CD4-positive, CD25-positive, alpha-beta regulatory T cell (primary cell): ENCODE measurements around the gene XYLT1. TPM values are rescaled to one million over a fixed set of nuclear protein-coding genes. Genes with fewer than 3 reads are reported as not detected.

Source experiments
- ATAC-seq, 2 donors: fragments of 150-1000 bp; cut with Tn5 transposase; one replicate each; pipeline ENCODE4 v1.10.0; 2021; ENCODE audit warnings: low read depth in 2 of 2, moderate number of reproducible peaks in 2 of 2, moderate library complexity in 1 of 2
- DNase-seq, 3 donors: peaks; one replicate each; pipeline versions ENCODE4 v3.0.0 to v3.0.0-alpha.2; 2012 to 2022; ENCODE audit warnings: mixed read lengths in 1 of 3
- H3K27ac ChIP-seq: one replicate; pipeline ENCODE4 v1.7.0; 2013; ENCODE audit warnings: mild to moderate bottlenecking, low read length; ENCODE audit not compliant: insufficient read depth, poor library complexity, severe bottlenecking
- H3K27me3 ChIP-seq: one replicate; pipeline ENCODE4 v1.7.0; 2013; ENCODE audit warnings: low read length; ENCODE audit not compliant: control insufficient read depth, insufficient read depth
- H3K36me3 ChIP-seq: one replicate; pipeline ENCODE4 v1.7.0; 2013; ENCODE audit warnings: mild to moderate bottlenecking, low read length, moderate library complexity; ENCODE audit not compliant: control insufficient read depth, insufficient read depth
- H3K4me1 ChIP-seq: 2 replicates; pipeline ENCODE4 v1.7.0; 2013; ENCODE audit warnings: mild to moderate bottlenecking, low read length; ENCODE audit not compliant: insufficient read depth, control insufficient read depth, poor library complexity, severe bottlenecking
- H3K4me3 ChIP-seq: one replicate; pipeline ENCODE4 v1.7.0; 2013; ENCODE audit warnings: low read depth, mild to moderate bottlenecking, low read length, moderate library complexity
- H3K9me3 ChIP-seq, 2 experiments: 1 replicate in 1 of 2; 2 replicates in 1 of 2; pipeline ENCODE4 v1.7.0; 2013; ENCODE audit warnings: low read length in 2 of 2, mild to moderate bottlenecking in 1 of 2, moderate library complexity in 1 of 2; ENCODE audit not compliant: control insufficient read depth in 2 of 2
- H3K27ac Mint-ChIP-seq, 3 donors: one replicate each; pipeline ENCODE4 v1.8.0; 2020 to 2022; ENCODE audit warnings: mild to moderate bottlenecking in 3 of 3, mixed read lengths in 3 of 3, moderate library complexity in 2 of 3
- H3K27me3 Mint-ChIP-seq: one replicate; pipeline ENCODE4 v1.8.0; 2022; ENCODE audit warnings: mild to moderate bottlenecking, mixed read lengths
- H3K36me3 Mint-ChIP-seq: one replicate; pipeline ENCODE4 v1.8.0; 2020; ENCODE audit warnings: mixed read lengths
- H3K4me1 Mint-ChIP-seq, 4 donors: one replicate each; pipeline ENCODE4 v1.8.0; 2020 to 2022; ENCODE audit warnings: mixed read lengths in 4 of 4, mild to moderate bottlenecking in 1 of 4
- H3K4me3 Mint-ChIP-seq, 4 donors: one replicate each; pipeline ENCODE4 v1.8.0; 2020 to 2022; ENCODE audit warnings: mild to moderate bottlenecking in 4 of 4, mixed read lengths in 4 of 4, moderate library complexity in 3 of 4
- H3K9me3 Mint-ChIP-seq, 7 donors: one replicate each; pipeline ENCODE4 v1.8.0; 2020 to 2022; ENCODE audit warnings: mixed read lengths in 7 of 7, mild to moderate bottlenecking in 3 of 7, moderate library complexity in 2 of 7
- polyA plus RNA-seq, 4 donors: library from polyadenylated mRNA; unstranded; fragments of 300-500 nt; fragmentation: Illumina TruSeq; gene quantifications; one replicate each; pipeline ENCODE4 v1.2.3, GENCODE V29; 2021
- total RNA-seq: library from RNA; stranded (reverse); gene quantifications from one replicate; pipeline ENCODE4 v1.2.3, GENCODE V29; 2022

Gene XYLT1
- total and polyA plus RNA-seq, 5 donors from 2014 or later: 0.68 to 26.3 (median 3.1) TPM

- no peak overlapping the region for H3K27ac ChIP-seq
- no peak for ATAC-seq
- Mint-ChIP-seq H3K9me3 (no peaks in the 10 kb centered on the region), H3K27me3 (peaks cover 20% of the 10 kb centered on the region), H3K4me3 (peak overlapping the region; percentile 83 to 85 (median 84)), H3K4me1 (peaks cover 17 to 53% (median 36%) of the 10 kb centered on the region in 4 donors), H3K36me3 (peaks cover 5% of the 10 kb centered on the region), H3K27ac (peak overlapping the region; percentile 30 to 78 (median 67))
- no peak overlapping the region for H3K4me3 ChIP-seq
- no peaks in the 10 kb centered on the region for H3K9me3 ChIP-seq
- H3K36me3 ChIP-seq: no peaks in the 10 kb centered on the region
- H3K4me1 ChIP-seq: peaks cover 34% of the 10 kb centered on the region
- no peak for DNase-seq
- H3K27me3 ChIP-seq: no peaks in the 10 kb centered on the region
These were observed 1.1 kb upstream of the XYLT1 start for GRCh38 chr16:17471719-17472461.

- peaks cover 18% of the 10 kb centered on the region for H3K36me3 Mint-ChIP-seq
- DNase-seq: peak; percentile 6 to 34 (median 16)
- H3K27ac ChIP-seq: no peak overlapping the region
- H3K27me3 Mint-ChIP-seq: peaks cover 16% of the 10 kb centered on the region
- peak overlapping the region; percentile 70 to 96 (median 94) for H3K27ac Mint-ChIP-seq
- H3K27me3 ChIP-seq: no peaks in the 10 kb centered on the region
- H3K36me3 ChIP-seq: peaks cover 2% of the 10 kb centered on the region
- peaks cover 34% of the 10 kb centered on the region for H3K4me1 ChIP-seq
- H3K9me3 Mint-ChIP-seq: no peaks in the 10 kb centered on the region
- ATAC-seq: peak; percentile 15 to 37
- H3K9me3 ChIP-seq: no peaks in the 10 kb centered on the region
- H3K4me3 Mint-ChIP-seq: peak overlapping the region; percentile 94 to 99 (median 98)
- H3K4me1 Mint-ChIP-seq: peaks cover 20 to 54% (median 38%) of the 10 kb centered on the region in 4 donors
- H3K4me3 ChIP-seq: peak overlapping the region; percentile 79
These were observed 415 bp downstream of the XYLT1 start for GRCh38 chr16:17470182-17470907.

GRCh38 chr16:17469741-17470181 is 999 bp downstream of the XYLT1 start:
- no peak overlapping the region for H3K27ac ChIP-seq
- peak overlapping the region; percentile 70 to 96 (median 94) for H3K27ac Mint-ChIP-seq
- H3K9me3 ChIP-seq: no peaks in the 10 kb centered on the region
- no peaks in the 10 kb centered on the region for H3K9me3 Mint-ChIP-seq
- peak overlapping the region; percentile 94 to 99 (median 98) for H3K4me3 Mint-ChIP-seq
- H3K4me1 Mint-ChIP-seq: peaks cover 22 to 54% (median 39%) of the 10 kb centered on the region in 4 donors
- ATAC-seq (peak; percentile 33 to 51), DNase-seq (peak; percentile 11 to 39 (median 32))
- H3K27me3 ChIP-seq: no peaks in the 10 kb centered on the region
- peaks cover 19% of the 10 kb centered on the region for H3K36me3 Mint-ChIP-seq
- H3K36me3 ChIP-seq: peaks cover 2% of the 10 kb centered on the region
- peaks cover 34% of the 10 kb centered on the region for H3K4me1 ChIP-seq
- peaks cover 16% of the 10 kb centered on the region for H3K27me3 Mint-ChIP-seq
- peak overlapping the region; percentile 79 for H3K4me3 ChIP-seq

- no peak for ATAC-seq
- H3K9me3 Mint-ChIP-seq: no peaks in the 10 kb centered on the region
- peaks cover 34% of the 10 kb centered on the region for H3K4me1 ChIP-seq
- H3K27ac Mint-ChIP-seq: peak overlapping the region; percentile 70 to 96 (median 94)
- peaks cover 22 to 50% (median 39%) of the 10 kb centered on the region in 4 donors for H3K4me1 Mint-ChIP-seq
- DNase-seq: no peak
- H3K27me3 Mint-ChIP-seq: peaks cover 16% of the 10 kb centered on the region
- H3K27me3 ChIP-seq: no peaks in the 10 kb centered on the region
- peak overlapping the region; percentile 94 to 99 (median 98) for H3K4me3 Mint-ChIP-seq
- H3K36me3 Mint-ChIP-seq: peaks cover 19% of the 10 kb centered on the region
- no peak overlapping the region for H3K27ac ChIP-seq
- peak overlapping the region; percentile 79 for H3K4me3 ChIP-seq
- no peaks in the 10 kb centered on the region for H3K9me3 ChIP-seq
- H3K36me3 ChIP-seq: peaks cover 2% of the 10 kb centered on the region
These were observed 1.6 kb downstream of the XYLT1 start for GRCh38 chr16:17469011-17469740.

GRCh38 chr16:17468611-17469010 is 2.1 kb downstream of the XYLT1 start:
- H3K4me1 Mint-ChIP-seq: peaks cover 22 to 49% (median 44%) of the 10 kb centered on the region in 4 donors
- no peaks in the 10 kb centered on the region for H3K27me3 ChIP-seq
- peaks cover 2% of the 10 kb centered on the region for H3K36me3 ChIP-seq
- no peak overlapping the region for H3K27ac ChIP-seq
- H3K4me3 Mint-ChIP-seq: peak overlapping the region; percentile 94 to 99 (median 98)
- H3K9me3 Mint-ChIP-seq: no peaks in the 10 kb centered on the region
- H3K27ac Mint-ChIP-seq: peak overlapping the region in 2 of 3 donors; percentile 70 to 94
- peaks cover 34% of the 10 kb centered on the region for H3K4me1 ChIP-seq
- no peaks in the 10 kb centered on the region for H3K9me3 ChIP-seq
- H3K36me3 Mint-ChIP-seq: peaks cover 24% of the 10 kb centered on the region
- H3K4me3 ChIP-seq: peak overlapping the region; percentile 79
- H3K27me3 Mint-ChIP-seq: peaks cover 16% of the 10 kb centered on the region
- no peak for ATAC-seq
- DNase-seq: no peak

- Histone ChIP-seq H3K36me3 (peaks cover 2% of the 10 kb centered on the region), H3K4me1 (peaks cover 34% of the 10 kb centered on the region), H3K27ac (no peak overlapping the region), H3K9me3 (no peaks in the 10 kb centered on the region), H3K4me3 (peak overlapping the region; percentile 26), H3K27me3 (no peaks in the 10 kb centered on the region)
- Mint-ChIP-seq H3K27me3 (peaks cover 16% of the 10 kb centered on the region), H3K9me3 (no peaks in the 10 kb centered on the region), H3K27ac (peak overlapping the region in 2 of 3 donors; percentile 64 to 94), H3K36me3 (peaks cover 30% of the 10 kb centered on the region), H3K4me1 (peaks cover 26 to 54% (median 48%) of the 10 kb centered on the region in 4 donors), H3K4me3 (peak overlapping the region; percentile 68 to 98 (median 96))
- ATAC-seq: peak; percentile 26 to 41
- DNase-seq: peak in 2 of 3 donors; percentile 18 to 59
These were observed 2.7 kb downstream of the XYLT1 start for GRCh38 chr16:17467923-17468540.

GRCh38 chr16:17466876-17467275 is 3.9 kb downstream of the XYLT1 start:
- Mint-ChIP-seq H3K36me3 (peaks cover 37% of the 10 kb centered on the region), H3K9me3 (peaks cover 0 to 1% (median 0%) of the 10 kb centered on the region in 7 donors), H3K4me3 (peak overlapping the region in 3 of 4 donors; percentile 56 to 97 (median 94)), H3K27me3 (peaks cover 16% of the 10 kb centered on the region), H3K27ac (peak overlapping the region in 1 of 3 donors; percentile 65), H3K4me1 (peaks cover 29 to 64% (median 54%) of the 10 kb centered on the region in 4 donors)
- Histone ChIP-seq H3K36me3 (peaks cover 2% of the 10 kb centered on the region), H3K9me3 (no peaks in the 10 kb centered on the region), H3K4me1 (peaks cover 34% of the 10 kb centered on the region), H3K27ac (no peak overlapping the region), H3K27me3 (no peaks in the 10 kb centered on the region), H3K4me3 (no peak overlapping the region)
- no peak for DNase-seq
- ATAC-seq: no peak
